Caki2 (cell line): ENCODE measurements around the gene NADK. TPM values are rescaled to one million over a fixed set of nuclear protein-coding genes. Genes with fewer than 3 reads are reported as not detected.

Experiments
- total RNA-seq: library from RNA; depleted of rRNA; stranded (reverse); fragments of >200 nt; shearing (Covaris generic); gene quantifications from 2 replicates; pipeline ENCODE4 v1.2.3, GENCODE V29; 2014; ENCODE audit warnings: low replicate concordance; rRNA removed

The NADK gene
- total RNA-seq, 1 experiment from 2014 or later: 82.9 TPM

Other genes starting within 250 kb of the NADK start
- not detected in 2 replicates for gene TMEM240, start 237.8 kb downstream of the NADK start, total RNA-seq
- gene SSU72, start 203.6 kb downstream of the NADK start, total RNA-seq: 51.1 and 81.8 TPM in 2 replicates
- 16.9 and 31.3 TPM in 2 replicates for gene FNDC10, start 178.3 kb downstream of the NADK start, total RNA-seq
- gene MIB2, start 163.0 kb downstream of the NADK start, total RNA-seq: 35.7 and 49.0 TPM in 2 replicates
- not detected in 2 replicates for gene MMP23B, start 146.3 kb downstream of the NADK start, total RNA-seq
- gene CDK11B, start 119.5 kb downstream of the NADK start, total RNA-seq: 4.4 and 5.5 TPM in 2 replicates
- 13.6 and 13.8 TPM in 2 replicates for gene SLC35E2B, start 85.7 kb downstream of the NADK start, total RNA-seq
- gene CDK11A, start 54.1 kb downstream of the NADK start, total RNA-seq: 3.7 and 15.4 TPM in 2 replicates
- gene GNB1, start 112.6 kb upstream of the NADK start, total RNA-seq: 282 and 362 TPM in 2 replicates
- gene CALML6, start 136.8 kb upstream of the NADK start, total RNA-seq: not detected in 2 replicates
- gene TMEM52, start 140.8 kb upstream of the NADK start, total RNA-seq: not detected in 2 replicates
- not detected in 2 replicates for gene CFAP74, start 225.3 kb upstream of the NADK start, total RNA-seq
- 0.74 TPM in 1 of 2 replicates, not detected in the other for gene GABRD, start 240.9 kb upstream of the NADK start, total RNA-seq